HCT116 (cell line): ENCODE results near the gene GBF1. TPM values are rescaled to one million over a fixed set of nuclear protein-coding genes. Genes with fewer than 3 reads are reported as not detected.

Experiments
- ATAC-seq: fragments of 200-7000 bp; cut with Tn5 transposase; 2 replicates; pipeline ENCODE4 v1.9.1; 2020; ENCODE audit warnings: mild to moderate bottlenecking, moderate library complexity
- BruUV-seq: library from RNA; stranded (reverse); fragments of 400-500 nt; replicated peaks from 2 replicates; lab custom pipeline; 2021; lab: Mats Ljungman, UMichigan
- CTCF ChIA-PET: fragments of 300-600 bp; sonication (Branson Sonifier 250); formaldehyde crosslinking; loops from one replicate; lab custom pipeline; 2021; ENCODE audit warnings: antibody characterized with exemption; lab: Charles Lee
- POLR2A ChIA-PET: fragments of 300-600, 350-600 bp; sonication (Branson Sonifier 250); formaldehyde crosslinking; loops from one replicate; lab custom pipeline; 2021; ENCODE audit warnings: antibody characterized with exemption; lab: Charles Lee
- RAD21 ChIA-PET, 2 experiments: fragments of 300-600 bp; sonication (Branson Sonifier 250); formaldehyde crosslinking; loops; one replicate each; lab custom pipeline; 2023; ENCODE audit warnings: low total read pairs in 2 of 2; ENCODE audit not compliant: uncharacterized antibody in 2 of 2, unreplicated experiment in 2 of 2, low non-redundant PET in 1 of 2; lab: Charles Lee
- DNase-seq: peaks from one replicate; pipeline ENCODE4 v3.0.0-alpha.2; 2010; ENCODE audit warnings: low read depth, low spot score
- H2AFZ ChIP-seq: fragments of 200-600 bp; shearing (Covaris generic), sonication (generic); 2 replicates; pipeline ENCODE4 v1.6.1; 2017; ENCODE audit warnings: low read depth, mixed run types, mixed read lengths, antibody characterized with exemption, low read length; ENCODE audit not compliant: poor library complexity, severe bottlenecking
- H3K27ac ChIP-seq: 2 replicates; pipeline ENCODE4 v1.5.1; 2012; ENCODE audit warnings: low read depth, low read length
- H3K27me3 ChIP-seq: fragments of 200-600 bp; sonication (generic); 2 replicates; pipeline ENCODE4 v1.6.1; 2016; ENCODE audit warnings: mixed run types, low read length, mixed read lengths; ENCODE audit not compliant: insufficient read depth
- H3K36me3 ChIP-seq, 2 experiments: fragments of 200-500 bp in 1 of 2; fragments of 200-600 bp in 1 of 2; sonication (Bioruptor generic) in 1 of 2; sonication (generic) in 1 of 2; 2 replicates each; pipeline versions ENCODE4 v1.5.1 to v1.6.1; 2014 to 2016; ENCODE audit warnings: low read length in 2 of 2, inconsistent platforms in 1 of 2, mixed read lengths in 1 of 2, mixed run types in 1 of 2; ENCODE audit not compliant: insufficient read depth in 2 of 2, control insufficient read depth in 1 of 2
- H3K4me1 ChIP-seq, 2 experiments: fragments of 200-600 bp in 1 of 2; sonication (generic) in 1 of 2; 2 replicates each; pipeline versions ENCODE4 v1.5.1 to v1.6.1; 2012 to 2017; ENCODE audit warnings: low read length in 2 of 2, inconsistent platforms in 1 of 2, mild to moderate bottlenecking in 1 of 2, mixed read lengths in 1 of 2, mixed run types in 1 of 2, moderate library complexity in 1 of 2; ENCODE audit not compliant: insufficient read depth in 2 of 2, control insufficient read depth in 1 of 2
- H3K4me2 ChIP-seq: fragments of 200-600 bp; sonication (generic); 2 replicates; pipeline ENCODE4 v1.6.1; 2017; ENCODE audit warnings: mixed run types, low read length, mixed read lengths
- H3K4me3 ChIP-seq, 2 experiments: fragments of 200-600 bp in 1 of 2; sonication (generic) in 1 of 2; replicated peaks in 1 of 2; 2 replicates each; pipeline ENCODE4 v1.5.1; 2011 to 2016; ENCODE audit warnings: low read length in 2 of 2, control low read depth in 1 of 2, low read depth in 1 of 2, mild to moderate bottlenecking in 1 of 2, mixed read lengths in 1 of 2, mixed run types in 1 of 2
- H3K79me2 ChIP-seq: fragments of 200-600 bp; sonication (generic); 2 replicates; pipeline ENCODE4 v1.6.1; 2017; ENCODE audit warnings: mild to moderate bottlenecking, mixed run types, low read length, moderate library complexity, mixed read lengths; ENCODE audit not compliant: insufficient read depth
- H3K9ac ChIP-seq: fragments of 200-600 bp; sonication (generic); 2 replicates; pipeline ENCODE4 v1.6.1; 2016; ENCODE audit warnings: low read length, mixed read lengths
- H3K9me2 ChIP-seq: fragments of 200-600 bp; sonication (generic), shearing (Covaris generic); 2 replicates; pipeline ENCODE4 v1.6.1; 2017; ENCODE audit warnings: mixed run types, mild to moderate bottlenecking, moderate library complexity; ENCODE audit not compliant: insufficient read depth
- H3K9me3 ChIP-seq, 2 experiments: fragments of 200-500 bp in 1 of 2; fragments of 200-600 bp in 1 of 2; sonication (Bioruptor generic) in 1 of 2; sonication (generic) in 1 of 2; 2 replicates each; pipeline ENCODE4 v1.6.1; 2014 to 2017; ENCODE audit warnings: low read length in 2 of 2, mixed read lengths in 2 of 2, inconsistent platforms in 1 of 2, low read depth in 1 of 2, mild to moderate bottlenecking in 1 of 2, mixed run types in 1 of 2, moderate library complexity in 1 of 2; ENCODE audit not compliant: control insufficient read depth in 1 of 2, insufficient read depth in 1 of 2
- H4K20me1 ChIP-seq: fragments of 200-600 bp; sonication (generic), shearing (Covaris generic); 2 replicates; pipeline ENCODE4 v1.6.1; 2017; ENCODE audit warnings: mixed run types, mild to moderate bottlenecking, moderate library complexity; ENCODE audit not compliant: insufficient read depth
- CBX3 ChIP-seq: IDR thresholded peaks from 2 replicates; pipeline ENCODE4 v1.6.1; 2012; ENCODE audit warnings: low read depth
- CEBPB ChIP-seq: IDR thresholded peaks from 2 replicates; pipeline ENCODE4 v1.6.1; 2012; ENCODE audit warnings: low read depth
- EGR1 ChIP-seq: IDR thresholded peaks from 2 replicates; pipeline ENCODE4 v1.6.1; 2012; ENCODE audit warnings: low read depth
- ELF1 ChIP-seq: IDR thresholded peaks from 2 replicates; pipeline ENCODE4 v1.6.1; 2012; ENCODE audit warnings: low read depth, borderline replicate concordance
- EZH2 ChIP-seq: fragments of 200-600 bp; sonication (generic); IDR thresholded peaks from 2 replicates; pipeline ENCODE4 v1.6.1; 2017; ENCODE audit warnings: antibody characterized with exemption, mixed run types
- EZH2phosphoT487 ChIP-seq: fragments of 200-600 bp; IDR thresholded peaks from 2 replicates; pipeline ENCODE4 v1.6.1; 2018; ENCODE audit warnings: antibody characterized with exemption, borderline replicate concordance
- FOSL1 ChIP-seq: IDR thresholded peaks from 2 replicates; pipeline ENCODE4 v1.6.1; 2012; ENCODE audit warnings: low read depth
- JUND ChIP-seq: IDR thresholded peaks from 2 replicates; pipeline ENCODE4 v1.6.1; 2012
- MAX ChIP-seq: IDR thresholded peaks from 2 replicates; pipeline ENCODE4 v1.6.1; 2012
- POLR2A ChIP-seq: IDR thresholded peaks from 2 replicates; pipeline ENCODE4 v1.7.0; 2011; ENCODE audit warnings: borderline replicate concordance; ENCODE audit not compliant: insufficient read depth, insufficient read length; ENCODE audit errors: extremely low read depth
- POLR2AphosphoS5 ChIP-seq: IDR thresholded peaks from 2 replicates; pipeline ENCODE4 v1.6.1; 2011; ENCODE audit warnings: mild to moderate bottlenecking, low read depth, low read length, moderate library complexity
- RAD21 ChIP-seq: IDR thresholded peaks from 2 replicates; pipeline ENCODE4 v1.6.1; 2012; ENCODE audit warnings: low read depth, mild to moderate bottlenecking
- SIN3A ChIP-seq: IDR thresholded peaks from 2 replicates; pipeline ENCODE4 v1.6.1; 2012; ENCODE audit warnings: low read depth
- SP1 ChIP-seq: IDR thresholded peaks from 2 replicates; pipeline ENCODE4 v1.6.1; 2012; ENCODE audit warnings: low read depth
- SRF ChIP-seq: IDR thresholded peaks from 2 replicates; pipeline ENCODE4 v1.6.1; 2012; ENCODE audit warnings: low read depth
- YY1 ChIP-seq: IDR thresholded peaks from 2 replicates; pipeline ENCODE4 v1.6.1; 2011; ENCODE audit warnings: low read length, low read depth, moderate library complexity, mild to moderate bottlenecking; ENCODE audit not compliant: insufficient replicate concordance; ENCODE audit errors: extremely low read depth
- ZFX ChIP-seq: fragments of 450-650 bp; IDR thresholded peaks from 2 replicates; pipeline ENCODE4 v1.6.1; 2017
- ZNF274 ChIP-seq: fragments of 200-500 bp; sonication (Bioruptor generic); IDR thresholded peaks from 2 replicates; pipeline ENCODE4 v1.6.1; 2014; ENCODE audit warnings: mild to moderate bottlenecking, low read depth, low read length, inconsistent platforms
- intact Hi-C: fragments of 100-400 bp; cut with micrococcal nuclease; formaldehyde crosslinking; loops from 2 replicates; pipeline ENCODE4 v1.10.0; 2022
- total RNA-seq: library from RNA; stranded (reverse); gene quantifications from one replicate; pipeline ENCODE4 v1.2.1, GENCODE V29; 2021; ENCODE audit not compliant: unreplicated experiment
- TF ChIP-seq, protein P1 (sequence below): IDR thresholded peaks from 2 replicates; pipeline ENCODE4 v1.6.1; 2011; ENCODE audit warnings: mild to moderate bottlenecking, low read length, moderate library complexity; ENCODE audit not compliant: insufficient replicate concordance; ENCODE audit errors: extremely low read depth
- TF ChIP-seq, protein P2 (sequence below): IDR thresholded peaks from 2 replicates; pipeline ENCODE4 v1.6.1; 2012; ENCODE audit warnings: low read depth

The GBF1 gene
- total RNA-seq, 1 experiment from 2014 or later: 58.9 TPM

- no TSS peak for BruUV-seq
- ATAC-seq (no peak), DNase-seq (no peak)
- RAD21 ChIA-PET: interaction anchor here in 1 of 2 experiments (1.3 kb wide), 1 partner anchor 167 kb away, joined by 3 read pairs; no protein-coding TSS in a partner anchor
- H2AFZ ChIP-seq: no peak overlapping the region
- no peaks in the 10 kb centered on the region for H3K9me2 ChIP-seq
- POLR2A ChIA-PET: interaction anchor here (1.0 to 1.1 kb wide), 2 partner anchors 10 to 167 kb away, joined by 3 read pairs; no protein-coding TSS in a partner anchor
- no peak for TF ChIP-seq POLR2A
- no peak for TF ChIP-seq JUND
- no peak for TF ChIP-seq ZFX
- TF ChIP-seq SRF: no peak
- TF ChIP-seq MAX: no peak
- no peak for TF ChIP-seq FOSL1
- TF ChIP-seq, protein P1, sequence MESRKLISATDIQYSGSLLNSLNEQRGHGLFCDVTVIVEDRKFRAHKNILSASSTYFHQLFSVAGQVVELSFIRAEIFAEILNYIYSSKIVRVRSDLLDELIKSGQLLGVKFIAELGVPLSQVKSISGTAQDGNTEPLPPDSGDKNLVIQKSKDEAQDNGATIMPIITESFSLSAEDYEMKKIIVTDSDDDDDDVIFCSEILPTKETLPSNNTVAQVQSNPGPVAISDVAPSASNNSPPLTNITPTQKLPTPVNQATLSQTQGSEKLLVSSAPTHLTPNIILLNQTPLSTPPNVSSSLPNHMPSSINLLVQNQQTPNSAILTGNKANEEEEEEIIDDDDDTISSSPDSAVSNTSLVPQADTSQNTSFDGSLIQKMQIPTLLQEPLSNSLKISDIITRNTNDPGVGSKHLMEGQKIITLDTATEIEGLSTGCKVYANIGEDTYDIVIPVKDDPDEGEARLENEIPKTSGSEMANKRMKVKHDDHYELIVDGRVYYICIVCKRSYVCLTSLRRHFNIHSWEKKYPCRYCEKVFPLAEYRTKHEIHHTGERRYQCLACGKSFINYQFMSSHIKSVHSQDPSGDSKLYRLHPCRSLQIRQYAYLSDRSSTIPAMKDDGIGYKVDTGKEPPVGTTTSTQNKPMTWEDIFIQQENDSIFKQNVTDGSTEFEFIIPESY: no peak
- TF ChIP-seq POLR2AphosphoS5: no peak
- TF ChIP-seq EZH2: no peak
- TF ChIP-seq ZNF274: no peak
- no peak for TF ChIP-seq SIN3A
- TF ChIP-seq, protein P2, sequence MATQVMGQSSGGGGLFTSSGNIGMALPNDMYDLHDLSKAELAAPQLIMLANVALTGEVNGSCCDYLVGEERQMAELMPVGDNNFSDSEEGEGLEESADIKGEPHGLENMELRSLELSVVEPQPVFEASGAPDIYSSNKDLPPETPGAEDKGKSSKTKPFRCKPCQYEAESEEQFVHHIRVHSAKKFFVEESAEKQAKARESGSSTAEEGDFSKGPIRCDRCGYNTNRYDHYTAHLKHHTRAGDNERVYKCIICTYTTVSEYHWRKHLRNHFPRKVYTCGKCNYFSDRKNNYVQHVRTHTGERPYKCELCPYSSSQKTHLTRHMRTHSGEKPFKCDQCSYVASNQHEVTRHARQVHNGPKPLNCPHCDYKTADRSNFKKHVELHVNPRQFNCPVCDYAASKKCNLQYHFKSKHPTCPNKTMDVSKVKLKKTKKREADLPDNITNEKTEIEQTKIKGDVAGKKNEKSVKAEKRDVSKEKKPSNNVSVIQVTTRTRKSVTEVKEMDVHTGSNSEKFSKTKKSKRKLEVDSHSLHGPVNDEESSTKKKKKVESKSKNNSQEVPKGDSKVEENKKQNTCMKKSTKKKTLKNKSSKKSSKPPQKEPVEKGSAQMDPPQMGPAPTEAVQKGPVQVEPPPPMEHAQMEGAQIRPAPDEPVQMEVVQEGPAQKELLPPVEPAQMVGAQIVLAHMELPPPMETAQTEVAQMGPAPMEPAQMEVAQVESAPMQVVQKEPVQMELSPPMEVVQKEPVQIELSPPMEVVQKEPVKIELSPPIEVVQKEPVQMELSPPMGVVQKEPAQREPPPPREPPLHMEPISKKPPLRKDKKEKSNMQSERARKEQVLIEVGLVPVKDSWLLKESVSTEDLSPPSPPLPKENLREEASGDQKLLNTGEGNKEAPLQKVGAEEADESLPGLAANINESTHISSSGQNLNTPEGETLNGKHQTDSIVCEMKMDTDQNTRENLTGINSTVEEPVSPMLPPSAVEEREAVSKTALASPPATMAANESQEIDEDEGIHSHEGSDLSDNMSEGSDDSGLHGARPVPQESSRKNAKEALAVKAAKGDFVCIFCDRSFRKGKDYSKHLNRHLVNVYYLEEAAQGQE: no peak
- no peak for TF ChIP-seq ELF1
- no peak for TF ChIP-seq RAD21
- TF ChIP-seq YY1: no peak
- no peak for TF ChIP-seq CBX3
- TF ChIP-seq EGR1: no peak
- TF ChIP-seq SP1: no peak
- TF ChIP-seq EZH2phosphoT487: no peak
- no peak for TF ChIP-seq CEBPB
- H3K4me3 ChIP-seq: no peak overlapping the region
- H3K9ac ChIP-seq: no peak overlapping the region
- no peaks in the 10 kb centered on the region for H3K9me3 ChIP-seq
- H3K4me2 ChIP-seq: peak overlapping the region; percentile 99; the same call in 1 of the 2 replicates
- H3K27me3 ChIP-seq: no peaks in the 10 kb centered on the region
- intact Hi-C loops: no loop called here
- peaks cover 8 to 26% of the 10 kb centered on the region in 2 experiments; a peak in 3 of 4 replicates for H3K36me3 ChIP-seq
- H3K4me1 ChIP-seq: peaks cover 29 to 77% of the 10 kb centered on the region in 2 experiments
- H4K20me1 ChIP-seq: no peaks in the 10 kb centered on the region
- H3K79me2 ChIP-seq: peaks cover 13% of the 10 kb centered on the region; the same call in 1 of the 2 replicates
- H3K27ac ChIP-seq: 0 out of 2 replicates have a peak overlapping the region, but pooled peaks have one; percentile 52
- CTCF ChIA-PET: interaction anchor here (0.9 to 9.3 kb wide), 5 partner anchors 9 to 1528 kb away, joined by 3 to 154 read pairs (median 15); partner anchors contain the start of genes ELOVL3 and FBXL15
Measured at GRCh38 chr10:102397222-102398171, 152.2 kb downstream of the GBF1 start.
